Upper lobe of left lung (tissue), 4 donors: ENCODE data around the gene MYBBP1A.

Experiments used
- POLR2A ChIP-seq, 4 donors: fragments of 450-650 bp; IDR thresholded peaks; one replicate each; pipeline ENCODE4 v1.5.1; 2016 to 2017; ENCODE audit warnings: antibody characterized with exemption in 4 of 4, mild to moderate bottlenecking in 2 of 4
- POLR2AphosphoS5 ChIP-seq, 2 donors: sonication (generic); formaldehyde crosslinking; IDR thresholded peaks; one replicate each; pipeline ENCODE4 v1.5.1; 2017; ENCODE audit warnings: antibody characterized with exemption in 2 of 2
- TF ChIP-seq, protein P1 (sequence below), 6 experiments: fragments of 450-650 bp in 4 of 6; fragments of 200-600 bp in 2 of 6; sonication (generic) in 2 of 6; IDR thresholded peaks; one replicate each; pipeline ENCODE4 v1.5.1; 2016 to 2019; ENCODE audit warnings: antibody characterized with exemption in 6 of 6

DNA sequence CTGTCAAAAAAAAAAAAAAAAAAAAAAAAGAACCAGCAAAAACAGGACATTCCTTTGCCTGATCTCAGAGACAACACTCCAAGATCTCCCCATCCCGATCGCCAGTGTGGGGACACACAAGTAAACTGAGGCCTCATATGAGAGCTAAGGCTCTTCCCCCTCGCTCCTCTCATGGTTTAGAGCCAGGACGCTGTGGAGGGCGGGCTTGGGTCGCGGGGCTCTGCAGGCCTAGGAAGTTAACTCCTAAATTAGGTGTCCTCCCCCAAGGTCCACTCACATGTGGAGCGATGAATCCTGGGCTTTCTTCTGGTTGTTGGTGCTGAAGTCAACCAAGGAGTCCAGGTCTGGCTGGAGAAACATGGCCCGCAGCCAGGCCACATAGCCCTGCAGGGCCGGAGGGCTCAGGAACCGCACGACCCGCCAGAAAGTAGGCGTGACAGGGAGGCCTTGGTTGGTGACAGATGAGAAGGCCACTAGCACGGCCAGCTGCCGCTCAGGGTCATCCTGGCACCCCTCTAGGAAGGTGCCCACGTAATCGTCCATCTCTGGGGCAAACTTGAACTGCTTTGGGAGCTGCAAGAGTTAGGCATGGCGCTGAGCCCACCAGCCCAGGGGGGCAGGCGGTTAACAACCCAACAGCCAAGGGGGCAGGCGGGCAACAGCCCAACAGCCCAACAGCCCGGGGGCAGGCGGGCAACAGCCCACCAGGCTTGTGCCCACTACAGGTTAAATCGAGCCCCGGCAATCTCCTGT lies 5.2 kb downstream of the MYBBP1A start:
- TF ChIP-seq POLR2AphosphoS5 (IDR thresholded peaks at IDR 0.05) (no peak), POLR2A (IDR thresholded peaks at IDR 0.05) (no peak)
- TF ChIP-seq, protein P1, sequence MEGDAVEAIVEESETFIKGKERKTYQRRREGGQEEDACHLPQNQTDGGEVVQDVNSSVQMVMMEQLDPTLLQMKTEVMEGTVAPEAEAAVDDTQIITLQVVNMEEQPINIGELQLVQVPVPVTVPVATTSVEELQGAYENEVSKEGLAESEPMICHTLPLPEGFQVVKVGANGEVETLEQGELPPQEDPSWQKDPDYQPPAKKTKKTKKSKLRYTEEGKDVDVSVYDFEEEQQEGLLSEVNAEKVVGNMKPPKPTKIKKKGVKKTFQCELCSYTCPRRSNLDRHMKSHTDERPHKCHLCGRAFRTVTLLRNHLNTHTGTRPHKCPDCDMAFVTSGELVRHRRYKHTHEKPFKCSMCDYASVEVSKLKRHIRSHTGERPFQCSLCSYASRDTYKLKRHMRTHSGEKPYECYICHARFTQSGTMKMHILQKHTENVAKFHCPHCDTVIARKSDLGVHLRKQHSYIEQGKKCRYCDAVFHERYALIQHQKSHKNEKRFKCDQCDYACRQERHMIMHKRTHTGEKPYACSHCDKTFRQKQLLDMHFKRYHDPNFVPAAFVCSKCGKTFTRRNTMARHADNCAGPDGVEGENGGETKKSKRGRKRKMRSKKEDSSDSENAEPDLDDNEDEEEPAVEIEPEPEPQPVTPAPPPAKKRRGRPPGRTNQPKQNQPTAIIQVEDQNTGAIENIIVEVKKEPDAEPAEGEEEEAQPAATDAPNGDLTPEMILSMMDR (IDR thresholded peaks at IDR 0.05) = no peak
